Trophoblast cell (in vitro differentiated cells and primary cell): ENCODE measurements around the gene GJD3.
A peak's percentile ranks its signal among the peaks of the same experiment; 100 is the strongest.
"Not testable (repeated sequence)": the region's sequence is repeated elsewhere in the genome, so short reads cannot be mapped to it uniquely, and the experiment has no call there.

Experiments used
- DNase-seq, 2 donors: peaks; one replicate each; pipeline ENCODE4 v3.0.0-alpha.2; 2016
- H2AFZ ChIP-seq: 2 replicates; pipeline ENCODE4 v1.6.1; 2013; ENCODE audit warnings: low read length, moderate library complexity, mild to moderate bottlenecking; ENCODE audit not compliant: insufficient read depth, poor library complexity
- H2AK5ac ChIP-seq: 2 replicates; pipeline ENCODE4 v1.6.1; 2013; ENCODE audit warnings: mild to moderate bottlenecking, low read length
- H2BK120ac ChIP-seq: 2 replicates; pipeline ENCODE4 v1.6.1; 2013; ENCODE audit warnings: low read length, mild to moderate bottlenecking, moderate library complexity; ENCODE audit not compliant: insufficient read depth, poor library complexity
- H2BK12ac ChIP-seq: 2 replicates; pipeline ENCODE4 v1.6.1; 2013; ENCODE audit warnings: mild to moderate bottlenecking, low read length, moderate library complexity
- H2BK5ac ChIP-seq: 2 replicates; pipeline ENCODE4 v1.6.1; 2013; ENCODE audit warnings: low read length, low read depth, moderate library complexity, mild to moderate bottlenecking; ENCODE audit not compliant: poor library complexity
- H3K14ac ChIP-seq: 2 replicates; pipeline ENCODE4 v1.6.1; 2013; ENCODE audit warnings: mild to moderate bottlenecking, low read length
- H3K18ac ChIP-seq: 2 replicates; pipeline ENCODE4 v1.6.1; 2013; ENCODE audit warnings: mild to moderate bottlenecking, low read length
- H3K23ac ChIP-seq: 2 replicates; pipeline ENCODE4 v1.6.1; 2013; ENCODE audit warnings: low read length
- H3K27ac ChIP-seq: 2 replicates; pipeline ENCODE4 v1.5.1; 2013; ENCODE audit warnings: low read depth, mild to moderate bottlenecking, inconsistent platforms, low read length, moderate library complexity
- H3K27me3 ChIP-seq: 2 replicates; pipeline ENCODE4 v1.6.1; 2013; ENCODE audit warnings: inconsistent platforms, mild to moderate bottlenecking, low read length, moderate library complexity; ENCODE audit not compliant: insufficient read depth
- H3K36me3 ChIP-seq, 2 experiments: 1 replicate in 1 of 2; 2 replicates in 1 of 2; pipeline ENCODE4 v1.6.1; 2013; ENCODE audit warnings: low read length in 2 of 2, mild to moderate bottlenecking in 2 of 2, moderate library complexity in 1 of 2; ENCODE audit not compliant: insufficient read depth in 2 of 2, control insufficient read depth in 1 of 2
- H3K4ac ChIP-seq: 2 replicates; pipeline ENCODE4 v1.6.1; 2013; ENCODE audit warnings: low read depth, mild to moderate bottlenecking, low read length, moderate library complexity
- H3K4me1 ChIP-seq, 2 experiments: 1 replicate in 1 of 2; 2 replicates in 1 of 2; pipeline ENCODE4 v1.6.1; 2013; ENCODE audit warnings: low read length in 2 of 2, mild to moderate bottlenecking in 2 of 2, moderate library complexity in 1 of 2; ENCODE audit not compliant: insufficient read depth in 2 of 2, control insufficient read depth in 1 of 2
- H3K4me2 ChIP-seq: 2 replicates; pipeline ENCODE4 v1.6.1; 2013; ENCODE audit warnings: inconsistent platforms, mild to moderate bottlenecking, low read length, moderate library complexity
- H3K4me3 ChIP-seq: 2 replicates; pipeline ENCODE4 v1.5.1; 2013; ENCODE audit warnings: mild to moderate bottlenecking, low read depth, low read length, inconsistent platforms
- H3K79me1 ChIP-seq: one replicate; pipeline ENCODE4 v1.6.1; 2013; ENCODE audit warnings: low read length
- H3K79me2 ChIP-seq: 2 replicates; pipeline ENCODE4 v1.6.1; 2013; ENCODE audit warnings: low read length, mild to moderate bottlenecking; ENCODE audit not compliant: control insufficient read depth, insufficient read depth, poor library complexity
- H3K9ac ChIP-seq: 2 replicates; pipeline ENCODE4 v1.6.1; 2013; ENCODE audit warnings: mild to moderate bottlenecking, low read length
- H3K9me3 ChIP-seq: 2 replicates; pipeline ENCODE4 v1.6.1; 2013; ENCODE audit warnings: low read depth, mild to moderate bottlenecking, control low read depth, inconsistent platforms, low read length; ENCODE audit not compliant: insufficient read depth
- H4K12ac ChIP-seq: 2 replicates; pipeline ENCODE4 v1.6.1; 2013; ENCODE audit warnings: low read depth, mild to moderate bottlenecking, low read length, moderate library complexity
- H4K8ac ChIP-seq: 2 replicates; pipeline ENCODE4 v1.6.1; 2013; ENCODE audit warnings: low read depth, mild to moderate bottlenecking, low read length, moderate library complexity
- H4K91ac ChIP-seq: one replicate; pipeline ENCODE4 v1.6.1; 2013; ENCODE audit warnings: low read depth, mild to moderate bottlenecking, low read length, moderate library complexity
- WGBS: extraction: QIAGEN DNeasy Blood & Tissue Kit; methylation state at CpG from one replicate; pipeline ENCODE4 v1.1.7; 2013; ENCODE audit warnings: missing lambda C conversion rate; ENCODE audit not compliant: insufficient read length, insufficient coverage; ENCODE audit errors: extremely low coverage; 5-methylcytosine and 5-hydroxymethylcytosine counted together

Gene GJD3

DNA sequence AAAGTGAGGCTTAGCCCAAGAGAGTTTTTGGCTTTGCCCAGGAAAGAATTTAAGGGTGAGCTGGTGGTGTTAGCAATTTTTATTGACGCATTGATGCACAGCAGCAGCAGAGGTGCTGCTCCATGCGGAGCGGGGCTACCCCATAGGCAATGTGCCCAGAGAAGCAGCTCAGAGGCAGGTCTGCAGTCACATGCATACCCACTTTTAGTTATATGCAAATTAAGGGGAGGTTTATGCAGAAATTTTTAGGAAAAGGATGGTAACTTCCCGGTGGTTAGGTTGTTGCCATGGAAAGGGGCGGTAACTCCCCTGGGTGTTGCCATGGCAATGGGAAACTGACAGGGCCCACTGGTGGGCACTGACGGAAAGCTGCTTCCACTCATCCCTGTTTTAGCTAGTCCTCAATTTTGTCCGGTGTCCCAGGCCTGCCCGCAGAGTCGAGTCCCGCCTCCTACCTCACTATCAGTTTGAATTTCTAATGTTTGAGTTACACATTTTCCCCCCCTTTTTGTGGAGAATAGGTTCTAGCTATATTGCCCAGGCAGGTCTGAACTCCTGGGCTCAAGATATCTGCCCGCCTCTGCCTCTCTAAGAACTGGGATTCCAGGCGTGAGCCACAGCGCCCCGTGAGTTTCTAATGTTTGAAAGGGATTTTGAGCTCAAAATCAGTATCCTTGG lies 10.4 kb upstream of the GJD3 start:
- Histone ChIP-seq H4K12ac (no peak overlapping the region), H3K4me1 (peaks cover 3 to 4% of the 10 kb centered on the region in 2 experiments), H4K91ac (no peak overlapping the region), H3K4me2 (no peak overlapping the region), H3K23ac (no peak overlapping the region), H3K27ac (no peak overlapping the region), H2BK12ac (no peak overlapping the region), H3K4ac (no peak overlapping the region), H3K27me3 (no peaks in the 10 kb centered on the region), H3K79me2 (no peaks in the 10 kb centered on the region), H3K18ac (no peak overlapping the region), H3K79me1 (peaks cover 7% of the 10 kb centered on the region), H3K9me3 (peaks cover 8% of the 10 kb centered on the region), H3K36me3 (no peaks in the 10 kb centered on the region), H3K9ac (no peak overlapping the region), H2AK5ac (no peak overlapping the region), H4K8ac (no peak overlapping the region), H3K14ac (no peak overlapping the region), H3K4me3 (no peak overlapping the region), H2BK120ac (no peak overlapping the region), H2AFZ (no peak overlapping the region), H2BK5ac (no peak overlapping the region)
- WGBS = no CpG with 5 or more reads among the region's 14 CpGs
- no peak for DNase-seq

DNA sequence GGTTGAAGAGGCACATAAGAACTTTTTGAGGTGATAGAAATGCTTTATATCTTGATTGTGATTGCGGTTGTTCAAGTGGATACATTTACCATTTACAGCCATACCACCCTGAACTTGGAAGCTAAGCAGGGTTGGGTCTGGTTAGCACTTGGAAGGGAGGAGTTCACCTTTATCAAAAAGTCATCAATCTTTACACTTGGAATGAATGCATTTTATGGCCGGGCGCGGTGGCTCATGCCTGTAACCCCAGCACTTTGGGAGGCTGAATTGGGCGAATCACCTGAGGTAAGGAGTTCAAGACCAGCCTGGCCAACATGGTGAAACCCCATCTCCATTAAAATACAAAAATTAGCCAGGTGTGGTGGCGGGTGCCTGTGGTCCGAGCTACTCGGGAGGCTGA lies 9.5 kb upstream of the GJD3 start:
- Histone ChIP-seq H3K4ac (no peak overlapping the region), H2AK5ac (no peak overlapping the region), H3K4me3 (no peak overlapping the region), H2BK5ac (no peak overlapping the region), H3K18ac (no peak overlapping the region), H4K91ac (peak overlapping the region; percentile 35), H3K23ac (no peak overlapping the region), H3K79me1 (peaks cover 7% of the 10 kb centered on the region), H3K4me2 (no peak overlapping the region), H3K9me3 (peaks cover 8% of the 10 kb centered on the region), H3K36me3 (no peaks in the 10 kb centered on the region), H2BK12ac (no peak overlapping the region), H3K27me3 (no peaks in the 10 kb centered on the region), H3K4me1 (peaks cover 3 to 4% of the 10 kb centered on the region in 2 experiments), H3K9ac (no peak overlapping the region), H3K79me2 (no peaks in the 10 kb centered on the region), H2BK120ac (no peak overlapping the region), H2AFZ (no peak overlapping the region), H3K27ac (no peak overlapping the region), H3K14ac (no peak overlapping the region), H4K12ac (no peak overlapping the region), H4K8ac (no peak overlapping the region)
- WGBS = no CpG with 5 or more reads among the region's 8 CpGs
- DNase-seq = no peak

DNA sequence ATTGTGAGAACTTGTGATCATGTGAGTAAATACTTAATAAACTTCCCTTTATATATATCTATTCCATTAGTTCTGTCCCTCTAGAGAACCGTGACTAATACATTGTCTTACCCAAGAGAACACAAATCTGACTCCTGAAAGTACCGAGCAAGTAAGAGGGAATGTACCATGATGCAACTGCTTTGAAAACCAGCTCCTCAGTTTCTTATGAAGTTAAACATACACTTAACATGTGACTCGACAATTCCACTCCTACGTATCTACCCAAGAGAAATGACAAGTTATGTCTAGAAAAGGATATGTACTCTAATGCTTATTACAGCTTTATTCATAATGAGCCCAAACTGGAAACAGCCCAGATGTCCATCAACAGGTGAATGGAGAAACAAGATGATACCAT lies 8.8 kb upstream of the GJD3 start:
- no peak overlapping the region for H3K4me3 ChIP-seq

DNA sequence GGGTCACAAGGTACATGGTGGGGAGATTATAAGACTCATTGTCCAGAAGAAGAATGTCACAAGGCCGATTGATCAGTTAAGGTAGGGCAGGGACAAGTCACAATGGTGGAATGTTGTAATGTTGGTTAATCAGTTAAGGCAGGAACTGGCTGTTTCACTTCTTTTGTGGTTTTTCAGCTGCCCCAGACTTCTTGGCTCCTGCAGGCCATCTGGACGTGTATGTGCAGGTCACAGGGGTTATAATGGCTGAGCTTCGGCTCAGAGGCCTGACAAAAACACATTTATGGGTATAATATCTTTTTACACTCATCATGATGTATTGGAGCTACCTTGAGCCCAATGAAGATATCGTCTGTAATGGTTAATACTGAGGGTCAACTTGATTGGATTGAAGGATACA lies 8.1 kb upstream of the GJD3 start:
- not testable (repeated sequence) for H3K79me2 ChIP-seq, H3K23ac ChIP-seq, H4K12ac ChIP-seq, H4K8ac ChIP-seq, H3K79me1 ChIP-seq, H3K4me1 ChIP-seq, H3K36me3 ChIP-seq, H3K4me3 ChIP-seq, H2BK12ac ChIP-seq, H3K4me2 ChIP-seq, H2AFZ ChIP-seq, H3K14ac ChIP-seq, H4K91ac ChIP-seq, DNase-seq, H3K9ac ChIP-seq, H3K4ac ChIP-seq, H3K9me3 ChIP-seq, H3K18ac ChIP-seq, H2AK5ac ChIP-seq, H3K27me3 ChIP-seq
- WGBS = no CpG with 5 or more reads among the region's 4 CpGs
- Histone ChIP-seq H2BK5ac (peak overlapping the region; percentile 22), H2BK120ac (peak overlapping the region; percentile 54), H3K27ac (peak overlapping the region; percentile 46)

More for the DNA sequence above, 8.8 kb upstream of the GJD3 start:
- no peak overlapping the region for H2BK5ac ChIP-seq
- no peak overlapping the region for H4K8ac ChIP-seq
- no peak overlapping the region for H2AK5ac ChIP-seq
- no peak overlapping the region for H2BK120ac ChIP-seq
- H2AFZ ChIP-seq = no peak overlapping the region
- no peak overlapping the region for H3K27ac ChIP-seq
- peaks cover 8% of the 10 kb centered on the region for H3K9me3 ChIP-seq
- WGBS = no CpG with 5 or more reads among the region's 4 CpGs
- peaks cover 7% of the 10 kb centered on the region for H3K79me1 ChIP-seq
- no peak overlapping the region for H2BK12ac ChIP-seq
- no peak overlapping the region for H3K23ac ChIP-seq
- no peak overlapping the region for H3K9ac ChIP-seq
- H4K91ac ChIP-seq = no peak overlapping the region
- no peaks in the 10 kb centered on the region for H3K36me3 ChIP-seq
- no peak overlapping the region for H3K18ac ChIP-seq
- DNase-seq = peak; percentile 5 to 35
- H3K4ac ChIP-seq = no peak overlapping the region
- no peaks in the 10 kb centered on the region for H3K27me3 ChIP-seq
- no peaks in the 10 kb centered on the region for H3K79me2 ChIP-seq
- no peak overlapping the region for H3K14ac ChIP-seq
- H3K4me1 ChIP-seq = peaks cover 3 to 4% of the 10 kb centered on the region in 2 experiments
- no peak overlapping the region for H3K4me2 ChIP-seq
- H4K12ac ChIP-seq = no peak overlapping the region
